Thyroid gland (tissue), 4 donors: ENCODE results near the gene TMEM132C.

Experiments
- CTCF ChIP-seq, 6 experiments: fragments of 200-600 bp in 3 of 6; fragments of 450-650 bp in 3 of 6; sonication (generic) in 3 of 6; IDR thresholded peaks; one replicate each; pipeline ENCODE4 v1.5.1; 2016 to 2019; ENCODE audit warnings: antibody characterized with exemption in 6 of 6, mild to moderate bottlenecking in 2 of 6, inconsistent platforms in 1 of 6, moderate library complexity in 1 of 6
- POLR2A ChIP-seq, 2 donors: fragments of 450-650 bp; IDR thresholded peaks; one replicate each; pipeline ENCODE4 v1.6.1; 2017; ENCODE audit warnings: antibody characterized with exemption in 2 of 2, mild to moderate bottlenecking in 2 of 2, moderate library complexity in 1 of 2

- TF ChIP-seq POLR2A (IDR thresholded peaks at IDR 0.05) (no peak), CTCF (IDR thresholded peaks at IDR 0.05) (no peak)
Observed at GRCh38 chr12:128415036-128415560, 148.1 kb downstream of the TMEM132C start.
